HG02884 (cell line): ENCODE measurements around the gene ZDHHC14.

ENCODE experiments used
- ATAC-seq: cut with Tn5 transposase; IDR thresholded peaks from one replicate; pipeline ENCODE4 v1.9.1; 2021; ENCODE audit warnings: mild to moderate bottlenecking, moderate library complexity; ENCODE audit not compliant: unreplicated experiment

ZDHHC14 gene

GRCh38 chr6:157513004-157513603 is 132.1 kb downstream of the ZDHHC14 start:
- ATAC-seq: no peak

GRCh38 chr6:157513619-157514485 is 132.9 kb downstream of the ZDHHC14 start:
- ATAC-seq: no peak

GRCh38 chr6:157514659-157515496 is 133.9 kb downstream of the ZDHHC14 start:
- no peak for ATAC-seq

GRCh38 chr6:157516319-157517026 is 135.5 kb downstream of the ZDHHC14 start:
- no peak for ATAC-seq

- ATAC-seq: no peak
Measured at GRCh38 chr6:157517601-157518359, 136.8 kb downstream of the ZDHHC14 start.

- ATAC-seq: no peak
Measured at GRCh38 chr6:157518397-157519250, 137.6 kb downstream of the ZDHHC14 start.

- no peak for ATAC-seq
Measured at GRCh38 chr6:157519255-157520116, 138.5 kb downstream of the ZDHHC14 start.

GRCh38 chr6:157520117-157520406 is 139.1 kb downstream of the ZDHHC14 start:
- no peak for ATAC-seq

GRCh38 chr6:157520596-157521361 is 139.8 kb downstream of the ZDHHC14 start:
- no peak for ATAC-seq

- ATAC-seq: no peak
Measured at GRCh38 chr6:157521362-157522335, 140.7 kb downstream of the ZDHHC14 start.

- ATAC-seq: no peak
Measured at GRCh38 chr6:157522472-157522871, 141.5 kb downstream of the ZDHHC14 start.

- no peak for ATAC-seq
Measured at GRCh38 chr6:157524735-157525134, 143.7 kb downstream of the ZDHHC14 start.

- ATAC-seq: no peak
Measured at GRCh38 chr6:157525292-157525889, 144.4 kb downstream of the ZDHHC14 start.

GRCh38 chr6:157525918-157526425 is 145.0 kb downstream of the ZDHHC14 start:
- no peak for ATAC-seq

- no peak for ATAC-seq
Measured at GRCh38 chr6:157527471-157527907, 146.5 kb downstream of the ZDHHC14 start.
